Testis (tissue), 3 donors: ENCODE results near the gene DGKB. TPM values are rescaled to one million over a fixed set of nuclear protein-coding genes. Genes with fewer than 3 reads are reported as not detected.

Experiments used
- DNase-seq: peaks from one replicate; pipeline ENCODE4 v3.0.0-alpha.2; 2019
- H3K27ac ChIP-seq, 2 donors: fragments of 200-600 bp; sonication (generic); one replicate each; pipeline ENCODE4 v1.5.1; 2019
- H3K27me3 ChIP-seq: fragments of 200-600 bp; sonication (generic); one replicate; pipeline ENCODE4 v1.5.1; 2019
- H3K36me3 ChIP-seq: fragments of 200-600 bp; sonication (generic); one replicate; pipeline ENCODE4 v1.5.1; 2017; ENCODE audit warnings: low read depth; ENCODE audit errors: missing control alignments
- H3K4me1 ChIP-seq: fragments of 200-600 bp; sonication (generic); one replicate; pipeline ENCODE4 v1.5.1; 2019
- H3K4me3 ChIP-seq, 2 donors: fragments of 200-600 bp; sonication (generic); one replicate each; pipeline ENCODE4 v1.5.1; 2017 to 2019
- H3K9me3 ChIP-seq: fragments of 200-600 bp; sonication (generic); one replicate; pipeline ENCODE4 v1.5.1; 2017
- POLR2A ChIP-seq: fragments of 450-650 bp; IDR thresholded peaks from one replicate; pipeline ENCODE4 v1.6.1; 2017; ENCODE audit warnings: antibody characterized with exemption, mild to moderate bottlenecking, moderate library complexity
- WGBS, 2 donors: methylation state at CpG; one replicate each; pipeline ENCODE4 v1.1.5; 2018; 5-methylcytosine and 5-hydroxymethylcytosine counted together
- intact Hi-C: fragments of 100-400 bp; cut with DNase I; formaldehyde crosslinking; loops from one replicate; pipeline ENCODE4 v1.15.1; 2023; ENCODE audit warnings: low total_unique reads
- polyA plus RNA-seq: library from polyadenylated mRNA; stranded (reverse); fragments of 350-450 nt; fragmentation: Illumina TruSeq; extraction: RNeasy Lipid Tissue Mini Kit (QIAGEN cat#74804); gene quantifications from one replicate; pipeline ENCODE4 v1.2.3, GENCODE V29; 2014; ENCODE audit warnings: low read depth, low replicate concordance; ENCODE audit not compliant: insufficient read depth
- total RNA-seq, 2 donors: library from RNA; depleted of rRNA; stranded (reverse); fragments of >200 nt; gene quantifications; one replicate each; pipeline ENCODE4 v1.2.3, GENCODE V29; 2016
- TF ChIP-seq, protein P1 (sequence below), 3 experiments: fragments of 450-650 bp in 2 of 3; fragments of 200-600 bp in 1 of 3; sonication (generic) in 1 of 3; IDR thresholded peaks; one replicate each; pipeline ENCODE4 v1.5.1; 2016 to 2019; ENCODE audit warnings: antibody characterized with exemption in 3 of 3, mild to moderate bottlenecking in 2 of 3, moderate library complexity in 1 of 3

Gene DGKB
- total and polyA plus RNA-seq, 3 donors from 2014 or later = 0.17 to 1.1 (median 0.55) TPM

DNA sequence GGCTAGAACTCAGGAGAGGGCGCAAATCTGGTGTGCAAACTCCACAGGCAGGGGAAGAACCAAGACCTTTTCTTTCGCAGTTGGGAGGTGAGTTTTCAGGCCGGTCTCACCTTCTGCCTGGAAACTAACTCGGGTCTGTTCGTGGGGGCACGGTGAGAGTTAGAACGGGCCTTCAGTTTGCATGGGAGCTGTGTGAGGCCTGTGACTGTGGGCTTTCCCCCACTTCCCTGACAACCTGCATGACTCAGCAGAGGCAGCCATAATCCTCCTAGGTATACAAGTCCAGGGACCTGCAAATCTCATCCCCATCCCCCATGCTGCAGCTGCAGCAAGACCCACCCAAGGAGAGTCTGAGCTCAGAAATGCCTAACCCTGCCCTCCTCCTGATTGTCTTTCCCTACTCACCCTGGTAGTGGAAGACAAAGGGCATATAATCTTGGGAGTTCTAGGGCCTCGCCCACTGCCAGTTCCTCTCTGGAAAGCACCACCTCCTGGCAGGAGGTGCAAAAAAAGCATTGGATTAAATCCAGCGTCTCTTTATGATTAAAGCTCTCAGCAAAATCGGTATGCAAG is 718.2 kb downstream of the DGKB start:
- Histone ChIP-seq H3K27me3 (no peaks in the 10 kb centered on the region), H3K27ac (no peak overlapping the region), H3K4me1 (no peaks in the 10 kb centered on the region), H3K4me3 (no peak overlapping the region), H3K36me3 (no peaks in the 10 kb centered on the region), H3K9me3 (no peaks in the 10 kb centered on the region)
- no peak for TF ChIP-seq POLR2A
- TF ChIP-seq, protein P1, sequence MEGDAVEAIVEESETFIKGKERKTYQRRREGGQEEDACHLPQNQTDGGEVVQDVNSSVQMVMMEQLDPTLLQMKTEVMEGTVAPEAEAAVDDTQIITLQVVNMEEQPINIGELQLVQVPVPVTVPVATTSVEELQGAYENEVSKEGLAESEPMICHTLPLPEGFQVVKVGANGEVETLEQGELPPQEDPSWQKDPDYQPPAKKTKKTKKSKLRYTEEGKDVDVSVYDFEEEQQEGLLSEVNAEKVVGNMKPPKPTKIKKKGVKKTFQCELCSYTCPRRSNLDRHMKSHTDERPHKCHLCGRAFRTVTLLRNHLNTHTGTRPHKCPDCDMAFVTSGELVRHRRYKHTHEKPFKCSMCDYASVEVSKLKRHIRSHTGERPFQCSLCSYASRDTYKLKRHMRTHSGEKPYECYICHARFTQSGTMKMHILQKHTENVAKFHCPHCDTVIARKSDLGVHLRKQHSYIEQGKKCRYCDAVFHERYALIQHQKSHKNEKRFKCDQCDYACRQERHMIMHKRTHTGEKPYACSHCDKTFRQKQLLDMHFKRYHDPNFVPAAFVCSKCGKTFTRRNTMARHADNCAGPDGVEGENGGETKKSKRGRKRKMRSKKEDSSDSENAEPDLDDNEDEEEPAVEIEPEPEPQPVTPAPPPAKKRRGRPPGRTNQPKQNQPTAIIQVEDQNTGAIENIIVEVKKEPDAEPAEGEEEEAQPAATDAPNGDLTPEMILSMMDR (IDR thresholded peaks at IDR 0.05) = no peak
- 87 to 96% methylated on average over 10 of the region's 10 CpGs for WGBS, 2 donors
- DNase-seq = no peak
- intact Hi-C loops = no loop called here

DNA sequence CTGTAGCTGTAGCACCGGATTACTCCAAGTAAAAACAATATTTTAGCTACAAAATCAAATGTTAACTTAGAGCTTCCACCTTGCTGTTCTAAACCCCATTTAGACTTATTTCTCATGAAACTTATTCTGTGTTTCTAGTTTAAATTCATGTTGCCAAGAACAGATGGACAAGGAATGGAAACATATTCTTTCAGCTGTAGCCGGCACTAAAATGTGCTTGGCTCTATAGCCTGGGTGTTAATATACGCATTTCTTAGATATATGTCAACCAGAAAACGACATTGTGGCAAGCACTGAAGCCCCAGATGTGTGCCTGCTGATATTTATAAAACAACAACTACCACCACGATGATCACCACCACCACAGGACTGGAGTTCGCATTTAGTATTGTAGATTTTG is 722.8 kb downstream of the DGKB start:
- Histone ChIP-seq H3K9me3 (no peaks in the 10 kb centered on the region), H3K27ac (no peak overlapping the region), H3K27me3 (no peaks in the 10 kb centered on the region), H3K4me3 (no peak overlapping the region), H3K36me3 (no peaks in the 10 kb centered on the region), H3K4me1 (no peaks in the 10 kb centered on the region)
- TF ChIP-seq, protein P1 (IDR thresholded peaks at IDR 0.05) = no peak
- DNase-seq = no peak
- intact Hi-C loops = no loop called here
- 79 to 84% methylated on average over 6 of the region's 6 CpGs for WGBS, 2 donors

DNA sequence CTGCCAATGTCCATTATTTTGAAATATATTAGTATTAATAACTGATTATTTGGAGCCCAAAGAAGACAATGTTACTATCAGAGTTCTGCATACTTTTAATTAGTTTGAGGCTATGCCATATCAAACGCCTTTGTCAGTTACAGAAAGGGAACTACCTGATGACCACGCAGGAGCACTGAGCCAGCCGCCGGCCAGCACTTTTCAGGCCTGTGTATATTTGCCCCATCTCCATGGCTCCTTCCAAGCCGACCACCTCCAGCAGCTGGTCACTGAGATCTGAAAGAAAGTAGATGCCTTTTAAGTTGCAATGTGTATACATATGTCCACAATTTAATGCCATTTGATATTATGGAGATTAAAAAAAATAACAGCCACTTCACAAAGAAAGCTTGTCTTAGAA is 724.7 kb downstream of the DGKB start:
- Histone ChIP-seq H3K4me3 (no peak overlapping the region), H3K27ac (no peak overlapping the region), H3K36me3 (no peaks in the 10 kb centered on the region), H3K9me3 (no peaks in the 10 kb centered on the region), H3K4me1 (no peaks in the 10 kb centered on the region), H3K27me3 (no peaks in the 10 kb centered on the region)
- WGBS, 2 donors = 95 to 98% methylated on average over 5 of the region's 5 CpGs
- TF ChIP-seq, protein P1 (IDR thresholded peaks at IDR 0.05) = no peak
- TF ChIP-seq POLR2A = no peak
- intact Hi-C loops = no loop called here
- DNase-seq = no peak

DNA sequence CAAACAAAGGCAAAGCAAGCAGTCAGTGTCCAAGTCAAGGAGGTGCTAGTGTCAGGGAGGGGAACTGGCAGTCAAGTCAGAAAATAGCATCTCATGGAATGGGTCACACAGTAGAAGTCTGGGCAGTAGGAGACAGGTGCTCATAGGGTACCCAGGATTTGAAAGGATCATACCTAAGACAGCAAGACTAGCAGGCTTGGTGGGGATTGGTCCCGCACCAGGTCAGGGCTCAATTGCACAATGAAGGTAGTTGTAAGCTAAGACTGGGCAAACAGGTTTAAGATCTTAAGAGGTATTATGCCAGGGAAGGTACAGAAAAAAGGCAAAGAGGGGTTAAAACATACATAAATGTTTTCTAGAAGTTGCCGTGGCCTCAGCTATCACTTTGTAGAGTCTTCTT is 731.7 kb downstream of the DGKB start:
- Histone ChIP-seq H3K4me1 (no peaks in the 10 kb centered on the region), H3K4me3 (no peak overlapping the region), H3K27me3 (no peaks in the 10 kb centered on the region), H3K36me3 (no peaks in the 10 kb centered on the region), H3K27ac (no peak overlapping the region), H3K9me3 (no peaks in the 10 kb centered on the region)
- WGBS, 2 donors = 95 to 96% methylated on average over 2 of the region's 2 CpGs
- intact Hi-C loops = no loop called here
- DNase-seq = no peak
- TF ChIP-seq, protein P1 (IDR thresholded peaks at IDR 0.05) = no peak
- TF ChIP-seq POLR2A = no peak

DNA sequence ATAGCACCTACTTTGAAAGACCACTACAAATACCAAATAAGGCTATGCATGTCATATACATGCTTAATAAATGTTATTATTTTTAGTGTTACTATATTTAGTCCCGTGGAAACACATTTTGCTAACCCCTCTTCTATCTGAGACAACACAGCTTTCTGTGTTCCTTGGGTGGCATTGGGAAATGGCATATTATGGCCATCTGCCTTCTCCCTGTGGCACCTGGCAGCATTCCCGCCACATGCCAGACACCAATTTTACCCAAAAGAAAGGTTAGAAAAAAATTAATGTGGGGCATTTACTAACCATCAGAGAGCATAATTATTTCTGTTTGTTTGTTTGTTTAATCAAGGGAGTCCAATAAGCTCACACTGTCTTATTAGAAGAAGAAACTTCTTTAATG is 744.4 kb downstream of the DGKB start:
- no peak for DNase-seq
- H3K36me3 ChIP-seq = no peaks in the 10 kb centered on the region
- intact Hi-C loops = no loop called here
- H3K9me3 ChIP-seq = no peaks in the 10 kb centered on the region
- H3K27ac ChIP-seq = no peak overlapping the region
- H3K4me3 ChIP-seq = no peak overlapping the region
- TF ChIP-seq, protein P1 (IDR thresholded peaks at IDR 0.05) = no peak
- TF ChIP-seq POLR2A = no peak
- H3K27me3 ChIP-seq = no peaks in the 10 kb centered on the region
- 82 to 96% methylated on average over 2 of the region's 2 CpGs for WGBS, 2 donors
- no peaks in the 10 kb centered on the region for H3K4me1 ChIP-seq
